Measurements from ENCODE around the gene EFNA5. TPM values are rescaled to one million over a fixed set of nuclear protein-coding genes. Genes with fewer than 3 reads are reported as not detected.
"Not testable (repeated sequence)": the region's sequence is repeated elsewhere in the genome, so short reads cannot be mapped to it uniquely, and the experiment has no call there.

Gene EFNA5
- total and polyA plus RNA-seq, 2 donors = 2.1 to 18.9 TPM

DNA sequence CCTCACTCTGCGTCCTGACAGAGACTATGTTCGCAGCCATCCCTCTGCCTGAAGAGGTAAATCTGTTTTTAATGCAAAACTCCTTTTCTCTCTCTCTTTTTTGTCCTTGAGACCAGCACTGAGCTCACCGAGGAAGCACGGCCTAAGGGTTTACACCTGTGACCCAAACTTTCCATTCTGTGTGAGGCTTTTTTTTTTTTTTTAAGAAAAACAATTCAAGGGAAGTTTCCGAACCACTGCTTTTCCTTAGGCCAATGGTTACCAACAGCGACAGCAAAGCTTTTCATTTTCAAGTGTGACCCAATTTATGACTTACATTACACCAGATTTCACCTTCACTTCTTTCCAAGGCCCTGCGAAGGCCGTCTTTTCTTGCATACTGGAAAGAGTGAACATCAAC lies 205.9 kb downstream of the EFNA5 start:
- Histone ChIP-seq H3K4me3 (ENCODE audit: low read depth, low read length) (no peak overlapping the region), H3K27ac (ENCODE audit: low read depth) (no peak overlapping the region), H3K4me1 (ENCODE audit: insufficient read depth) (no peaks in the 10 kb centered on the region), H3K36me3 (ENCODE audit: insufficient read depth) (no peaks in the 10 kb centered on the region)
- no peak for DNase-seq (ENCODE audit: extremely low spot score)
- WGBS = 93% methylated on average over 8 of the region's 8 CpGs

- Histone ChIP-seq H3K4me1 (ENCODE audit: insufficient read depth) (no peaks in the 10 kb centered on the region), H3K4me3 (ENCODE audit: low read depth, low read length) (no peak overlapping the region), H3K36me3 (ENCODE audit: insufficient read depth) (no peaks in the 10 kb centered on the region), H3K27ac (ENCODE audit: low read depth) (no peak overlapping the region)
- WGBS = 79% methylated on average over 4 of the region's 4 CpGs
- no peak for DNase-seq (ENCODE audit: extremely low spot score)
Observed at GRCh38 chr5:107464416-107464815, 206.3 kb downstream of the EFNA5 start.

- Histone ChIP-seq H3K4me3 (ENCODE audit: low read depth, low read length) (no peak overlapping the region), H3K4me1 (ENCODE audit: insufficient read depth) (no peaks in the 10 kb centered on the region), H3K27ac (ENCODE audit: low read depth) (no peak overlapping the region), H3K36me3 (ENCODE audit: insufficient read depth) (no peaks in the 10 kb centered on the region)
- no peak for DNase-seq (ENCODE audit: extremely low spot score)
- WGBS = 93% methylated on average over 1 of the region's 1 CpG
Observed at GRCh38 chr5:107463731-107464130, 207.0 kb downstream of the EFNA5 start.

DNA sequence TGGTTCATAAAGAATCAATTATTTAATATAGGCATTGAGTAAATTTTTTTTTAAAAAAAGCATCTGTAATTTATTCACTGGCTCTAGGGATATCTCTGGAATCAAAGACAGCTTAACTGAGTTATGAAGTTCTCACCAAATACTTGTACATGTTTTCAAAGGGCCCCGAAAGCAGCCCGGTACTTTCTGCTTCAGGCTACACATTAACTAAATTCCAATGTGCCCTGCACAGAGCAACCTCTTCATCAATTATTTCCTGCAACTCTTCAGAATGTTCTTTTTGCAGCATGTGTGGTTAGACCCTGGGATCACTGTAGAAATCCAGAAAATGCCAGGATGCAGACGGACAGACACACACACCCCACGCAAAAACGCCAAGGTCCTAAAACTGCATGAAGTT lies 209.0 kb downstream of the EFNA5 start:
- no peaks in the 10 kb centered on the region for H3K36me3 ChIP-seq (ENCODE audit: insufficient read depth)
- WGBS = 89% methylated on average over 5 of the region's 5 CpGs
- H3K4me3 ChIP-seq (ENCODE audit: low read depth, low read length) = no peak overlapping the region
- no peak for DNase-seq (ENCODE audit: extremely low spot score)
- no peak overlapping the region for H3K27ac ChIP-seq (ENCODE audit: low read depth)
- no peaks in the 10 kb centered on the region for H3K4me1 ChIP-seq (ENCODE audit: insufficient read depth)

DNA sequence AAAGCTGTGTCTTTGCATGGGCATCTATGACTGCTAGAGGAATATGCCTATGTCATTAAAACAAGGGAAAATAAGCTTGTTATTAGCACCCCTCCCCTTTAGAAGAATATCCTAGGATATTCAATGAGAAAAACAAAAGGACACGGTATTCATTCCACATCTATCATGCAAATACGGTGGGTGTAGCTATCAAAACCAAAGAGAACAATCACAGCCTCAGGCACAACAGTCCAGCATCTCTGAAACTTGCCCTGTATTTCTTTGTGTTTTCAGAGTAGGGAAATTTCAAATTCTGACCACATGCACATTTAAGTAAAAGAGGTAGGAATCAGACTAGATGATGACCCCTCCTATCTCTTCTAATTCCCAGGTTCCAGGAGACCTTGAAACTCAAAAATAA lies 209.9 kb downstream of the EFNA5 start:
- Histone ChIP-seq H3K4me3 (ENCODE audit: low read depth, low read length) (no peak overlapping the region), H3K27ac (ENCODE audit: low read depth) (no peak overlapping the region), H3K36me3 (ENCODE audit: insufficient read depth) (no peaks in the 10 kb centered on the region), H3K4me1 (ENCODE audit: insufficient read depth) (no peaks in the 10 kb centered on the region)
- DNase-seq (ENCODE audit: extremely low spot score) = no peak
- 79% methylated on average over 2 of the region's 2 CpGs for WGBS

GRCh38 chr5:107459605-107460004 lies 211.1 kb downstream of the EFNA5 start:
- Histone ChIP-seq H3K4me3 (ENCODE audit: low read depth, low read length) (no peak overlapping the region), H3K27ac (ENCODE audit: low read depth) (no peak overlapping the region), H3K4me1 (ENCODE audit: insufficient read depth) (no peaks in the 10 kb centered on the region), H3K36me3 (ENCODE audit: insufficient read depth) (no peaks in the 10 kb centered on the region)
- DNase-seq (ENCODE audit: extremely low spot score) = no peak
- over 99% methylated on average over 3 of the region's 3 CpGs for WGBS

DNA sequence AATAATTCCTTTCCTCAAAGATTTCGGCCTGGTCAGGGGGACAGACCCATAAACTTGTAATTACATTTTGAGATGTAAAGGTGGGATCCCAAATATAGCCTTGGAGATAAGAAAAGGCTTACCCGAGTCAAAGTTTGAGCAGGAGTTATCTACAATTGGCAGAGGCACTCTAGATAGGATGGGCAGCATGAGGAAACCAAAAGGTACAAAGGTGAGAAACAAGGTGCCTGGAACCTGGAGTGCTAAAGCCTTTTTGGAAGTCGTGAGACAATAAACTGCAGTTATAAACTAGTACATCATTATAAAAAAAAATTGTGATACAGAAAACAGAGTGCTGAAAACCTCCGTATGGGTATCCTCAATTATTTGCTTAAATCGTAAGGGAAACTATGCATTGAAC lies 212.4 kb downstream of the EFNA5 start:
- Histone ChIP-seq H3K36me3 (ENCODE audit: insufficient read depth) (no peaks in the 10 kb centered on the region), H3K4me1 (ENCODE audit: insufficient read depth) (no peaks in the 10 kb centered on the region), H3K27ac (ENCODE audit: low read depth) (no peak overlapping the region), H3K4me3 (ENCODE audit: low read depth, low read length) (no peak overlapping the region)
- 80% methylated on average over 5 of the region's 5 CpGs for WGBS
- no peak for DNase-seq (ENCODE audit: extremely low spot score)

DNA sequence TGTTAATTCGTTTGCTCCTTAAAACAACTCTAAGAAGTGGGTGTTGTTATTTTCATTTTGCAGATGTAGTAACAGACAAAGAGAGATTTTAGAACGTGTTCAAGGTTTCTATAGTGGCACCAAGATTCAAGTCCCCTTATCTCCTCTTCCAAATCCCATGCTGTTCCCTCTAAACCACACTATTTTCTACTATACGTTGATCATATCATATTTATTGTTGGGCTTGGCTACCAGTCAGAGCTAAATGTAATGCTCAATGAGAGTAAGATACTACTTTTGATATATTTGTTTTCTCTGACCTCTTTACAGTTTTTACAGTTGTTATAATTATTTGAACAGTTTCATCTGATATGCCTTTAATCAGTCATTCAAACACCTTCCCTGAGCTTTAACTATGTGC lies 212.9 kb downstream of the EFNA5 start:
- no peak for DNase-seq (ENCODE audit: extremely low spot score)
- H3K36me3 ChIP-seq (ENCODE audit: insufficient read depth) = no peaks in the 10 kb centered on the region
- no peak overlapping the region for H3K4me3 ChIP-seq (ENCODE audit: low read depth, low read length)
- H3K4me1 ChIP-seq (ENCODE audit: insufficient read depth) = no peaks in the 10 kb centered on the region
- WGBS = 64% methylated on average over 3 of the region's 3 CpGs
- H3K27ac ChIP-seq (ENCODE audit: low read depth) = no peak overlapping the region

DNA sequence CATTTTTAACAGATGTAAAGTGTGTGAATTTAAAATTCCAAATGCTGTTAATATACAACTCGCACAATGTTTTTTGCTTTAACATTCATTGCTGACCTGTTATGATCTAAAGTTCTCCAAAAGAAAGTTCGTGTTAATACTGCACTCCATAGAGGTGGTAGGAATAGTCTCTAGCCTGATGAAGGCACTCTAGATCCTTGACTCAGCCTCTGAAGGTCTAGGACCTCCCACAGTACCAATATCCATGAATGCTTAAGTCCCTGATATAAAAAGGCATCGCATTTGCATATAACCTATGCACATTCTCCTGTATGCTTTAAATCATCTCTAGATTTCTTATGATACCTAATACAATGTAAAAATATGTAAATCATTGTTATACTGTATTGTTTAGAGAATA lies 213.6 kb downstream of the EFNA5 start:
- H3K4me3 ChIP-seq (ENCODE audit: low read depth, low read length) = no peak overlapping the region
- no peaks in the 10 kb centered on the region for H3K36me3 ChIP-seq (ENCODE audit: insufficient read depth)
- WGBS = 95% methylated on average over 3 of the region's 3 CpGs
- no peaks in the 10 kb centered on the region for H3K4me1 ChIP-seq (ENCODE audit: insufficient read depth)
- DNase-seq (ENCODE audit: extremely low spot score) = no peak
- no peak overlapping the region for H3K27ac ChIP-seq (ENCODE audit: low read depth)

DNA sequence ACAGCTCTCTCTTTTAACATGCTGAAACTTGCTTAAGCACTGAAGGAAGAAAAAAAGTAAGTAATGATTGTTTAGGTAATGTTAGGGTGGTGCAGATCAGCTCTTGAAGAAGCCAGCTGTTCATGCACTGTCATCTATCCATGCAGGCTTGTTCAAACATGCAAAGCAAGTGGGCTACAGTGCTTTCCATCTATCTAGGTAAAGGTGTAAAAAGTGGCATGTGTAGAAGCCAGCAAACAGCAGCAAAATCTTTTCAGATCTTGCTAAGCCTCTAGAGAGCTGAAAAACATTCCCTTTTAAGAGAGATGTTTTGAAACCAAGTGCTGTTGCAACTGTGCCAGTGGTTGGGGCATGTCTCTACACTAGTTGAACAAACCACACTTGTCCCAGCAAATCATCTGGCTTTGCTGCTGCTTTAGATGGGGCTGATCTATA lies 214.4 kb downstream of the EFNA5 start:
- Histone ChIP-seq H3K4me3 (ENCODE audit: low read depth, low read length) (no peak overlapping the region), H3K36me3 (ENCODE audit: insufficient read depth) (no peaks in the 10 kb centered on the region), H3K27ac (ENCODE audit: low read depth) (no peak overlapping the region), H3K4me1 (ENCODE audit: insufficient read depth) (no peaks in the 10 kb centered on the region)
- peak; percentile 50 for DNase-seq (ENCODE audit: extremely low spot score)

DNA sequence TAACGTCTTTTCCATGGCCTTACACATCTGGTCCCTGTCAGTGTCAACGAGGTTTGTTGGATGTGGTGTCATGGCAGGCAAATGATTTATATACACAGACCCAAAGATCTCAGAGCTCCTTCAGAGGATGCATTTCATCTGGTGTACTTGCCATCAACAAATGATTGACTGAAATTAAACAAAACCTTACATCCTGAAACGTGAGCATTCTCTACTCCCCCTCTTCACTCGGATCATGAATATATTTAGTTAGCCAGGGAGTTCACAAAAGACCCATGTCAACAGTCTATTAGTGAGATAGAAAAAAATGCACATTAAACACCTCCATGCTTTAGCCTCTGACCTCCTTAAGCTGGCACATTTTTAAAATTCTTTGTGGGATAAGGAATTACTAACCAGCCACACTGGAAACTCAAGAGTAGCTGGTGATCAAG lies 215.6 kb downstream of the EFNA5 start:
- 67% methylated on average over 4 of the region's 4 CpGs for WGBS

DNA sequence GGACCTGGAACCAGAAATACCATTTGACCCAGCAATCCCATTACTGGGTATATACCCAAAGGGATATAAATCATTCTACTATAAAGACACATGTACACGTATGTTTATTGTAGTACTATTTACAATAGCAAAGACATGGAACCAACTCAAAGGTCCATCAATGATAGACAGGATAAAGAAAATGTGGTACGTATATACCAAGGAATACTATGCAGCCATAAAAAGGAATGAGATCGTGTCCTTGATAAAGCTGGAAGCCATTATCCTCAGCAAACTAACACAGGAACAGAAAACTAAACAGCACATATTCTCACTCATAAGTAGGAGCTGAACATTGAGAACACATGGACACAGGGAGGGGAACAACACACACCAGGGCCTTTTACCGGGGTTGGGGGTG lies 218.9 kb downstream of the EFNA5 start:
- 98% methylated on average over 4 of the region's 4 CpGs for WGBS

More for the DNA sequence above, 215.6 kb downstream of the EFNA5 start:
- Histone ChIP-seq H3K36me3 (ENCODE audit: insufficient read depth) (no peaks in the 10 kb centered on the region), H3K4me3 (ENCODE audit: low read depth, low read length) (no peak overlapping the region), H3K4me1 (ENCODE audit: insufficient read depth) (no peaks in the 10 kb centered on the region), H3K27ac (ENCODE audit: low read depth) (no peak overlapping the region)
- no peak for DNase-seq (ENCODE audit: extremely low spot score)

GRCh38 chr5:107451028-107451427 lies 219.7 kb downstream of the EFNA5 start:
- Histone ChIP-seq H3K4me1 (ENCODE audit: insufficient read depth) (no peaks in the 10 kb centered on the region), H3K4me3 (ENCODE audit: low read depth, low read length) (no peak overlapping the region), H3K36me3 (ENCODE audit: insufficient read depth) (no peaks in the 10 kb centered on the region), H3K27ac (ENCODE audit: low read depth) (no peak overlapping the region)
- 72% methylated on average over 3 of the region's 3 CpGs for WGBS
- DNase-seq (ENCODE audit: extremely low spot score) = no peak

More for the DNA sequence above, 218.9 kb downstream of the EFNA5 start:
- DNase-seq (ENCODE audit: extremely low spot score); H3K4me3 ChIP-seq (ENCODE audit: low read depth, low read length); H3K27ac ChIP-seq (ENCODE audit: low read depth); H3K36me3 ChIP-seq (ENCODE audit: insufficient read depth); H3K4me1 ChIP-seq (ENCODE audit: insufficient read depth): not testable (repeated sequence)

DNA sequence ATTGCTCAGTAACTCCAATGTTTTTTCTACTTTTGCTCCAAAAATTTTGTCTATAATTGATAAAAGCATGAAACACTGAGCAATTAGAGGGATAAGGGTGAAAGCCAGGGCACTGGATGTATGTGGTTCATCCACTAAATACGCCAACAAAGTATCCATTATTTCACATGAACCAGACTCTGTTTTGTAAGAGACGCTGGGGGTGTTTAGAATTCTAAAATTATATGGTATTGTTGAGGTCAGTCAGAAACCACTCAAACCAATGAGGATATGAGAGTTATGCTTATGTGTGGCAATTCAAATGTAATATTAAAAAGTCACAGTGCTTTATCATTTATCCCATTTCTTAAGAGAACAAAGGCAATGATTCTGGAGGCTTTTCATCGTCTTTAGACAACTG lies 220.2 kb downstream of the EFNA5 start:
- DNase-seq (ENCODE audit: extremely low spot score) = no peak
- WGBS = 90% methylated on average over 3 of the region's 3 CpGs
- Histone ChIP-seq H3K4me1 (ENCODE audit: insufficient read depth) (no peaks in the 10 kb centered on the region), H3K27ac (ENCODE audit: low read depth) (no peak overlapping the region), H3K4me3 (ENCODE audit: low read depth, low read length) (no peak overlapping the region), H3K36me3 (ENCODE audit: insufficient read depth) (no peaks in the 10 kb centered on the region)

- Histone ChIP-seq H3K36me3 (ENCODE audit: insufficient read depth) (no peaks in the 10 kb centered on the region), H3K4me3 (ENCODE audit: low read depth, low read length) (no peak overlapping the region), H3K27ac (ENCODE audit: low read depth) (no peak overlapping the region), H3K4me1 (ENCODE audit: insufficient read depth) (no peaks in the 10 kb centered on the region)
- no peak for DNase-seq (ENCODE audit: extremely low spot score)
- 88% methylated on average over 3 of the region's 3 CpGs for WGBS
Observed at GRCh38 chr5:107449369-107449768, 221.4 kb downstream of the EFNA5 start.
